Spleen (tissue), 11 donors: ENCODE results near the gene SETBP1. TPM values are rescaled to one million over a fixed set of nuclear protein-coding genes. Genes with fewer than 3 reads are reported as not detected.

Experiments used
- DNase-seq: peaks from one replicate; pipeline ENCODE4 v3.0.0-alpha.2; 2020
- H3K27ac ChIP-seq, 8 donors: fragments of 200-600 bp; sonication (generic) in 7 of 8; 1 replicate in 4 of 8; 2 replicates in 4 of 8; pipeline versions ENCODE4 v1.5.0 to v1.8.0; 2016 to 2021; ENCODE audit warnings: inconsistent platforms in 4 of 8, mild to moderate bottlenecking in 4 of 8, moderate library complexity in 1 of 8
- H3K27me3 ChIP-seq, 7 donors: fragments of 200-600 bp; sonication (generic) in 6 of 7; replicated peaks in 1 of 7; 1 replicate in 4 of 7; 2 replicates in 3 of 7; pipeline versions ENCODE4 v1.5.0 to v1.8.0; 2016 to 2021; ENCODE audit warnings: inconsistent platforms in 3 of 7, mild to moderate bottlenecking in 1 of 7
- H3K36me3 ChIP-seq, 6 donors: fragments of 200-600 bp; sonication (generic) in 5 of 6; 1 replicate in 4 of 6; 2 replicates in 2 of 6; pipeline versions ENCODE4 v1.5.0 to v1.8.0; 2016 to 2021; ENCODE audit warnings: inconsistent platforms in 2 of 6
- H3K4me1 ChIP-seq, 6 donors: fragments of 200-600 bp; sonication (generic) in 5 of 6; 1 replicate in 3 of 6; 2 replicates in 3 of 6; pipeline versions ENCODE4 v1.5.0 to v1.8.0; 2016 to 2021; ENCODE audit warnings: inconsistent platforms in 3 of 6
- H3K4me3 ChIP-seq, 8 donors: fragments of 200-600 bp; sonication (generic) in 7 of 8; 1 replicate in 4 of 8; 2 replicates in 4 of 8; pipeline versions ENCODE4 v1.5.0 to v1.8.0; 2016 to 2021; ENCODE audit warnings: inconsistent platforms in 4 of 8, mild to moderate bottlenecking in 4 of 8, moderate library complexity in 2 of 8
- H3K9me3 ChIP-seq, 8 donors: fragments of 200-600 bp; sonication (generic) in 7 of 8; 1 replicate in 4 of 8; 2 replicates in 4 of 8; pipeline versions ENCODE4 v1.5.0 to v1.8.0; 2016 to 2021; ENCODE audit warnings: inconsistent platforms in 4 of 8
- POLR2A ChIP-seq, 3 donors: fragments of 450-650 bp; IDR thresholded peaks; one replicate each; pipeline ENCODE4 v1.5.1; 2017; ENCODE audit warnings: antibody characterized with exemption in 3 of 3, mild to moderate bottlenecking in 1 of 3
- POLR2AphosphoS5 ChIP-seq, 3 donors: sonication (generic); formaldehyde crosslinking; IDR thresholded peaks; one replicate each; pipeline ENCODE4 v1.5.1; 2017; ENCODE audit warnings: antibody characterized with exemption in 3 of 3
- WGBS, 5 donors: extraction: QIAGEN DNeasy Blood & Tissue Kit in 3 of 5; methylation state at CpG; one replicate each; pipeline versions ENCODE4 v1.1.5 to v1.1.7; 2013 to 2018; 5-methylcytosine and 5-hydroxymethylcytosine counted together
- intact Hi-C: fragments of 100-400 bp; cut with DNase I; formaldehyde crosslinking; loops from one replicate; pipeline ENCODE4 v1.15.0; 2023; ENCODE audit warnings: low total_unique reads
- polyA plus RNA-seq, 3 donors: library from polyadenylated mRNA; stranded (reverse); fragments of 200-250 nt; gene quantifications; one replicate each; pipeline ENCODE4 v1.2.1, GENCODE V29; 2013
- total RNA-seq, 7 donors: library from RNA; depleted of rRNA in 3 of 7; stranded (reverse); fragments of >200 nt in 3 of 7; fragmentation: NEBNext Ultra II Directional in 4 of 7; extraction: Animal tissue kit (Norgen Biotek cat#: 25700) in 4 of 7; gene quantifications; one replicate each; pipeline versions ENCODE4 v1.1.0 to v1.2.1, GENCODE V29; 2016 to 2021
- TF ChIP-seq, protein P1 (sequence below), 11 experiments: fragments of 200-600 bp in 7 of 11; fragments of 450-650 bp in 4 of 11; sonication (generic) in 4 of 11; IDR thresholded peaks in 8 of 11; conservative IDR thresholded peaks in 3 of 11; 1 replicate in 7 of 11; 2 replicates in 4 of 11; pipeline versions ENCODE4 v1.4.0 to v1.8.0; 2016 to 2021; ENCODE audit warnings: antibody characterized with exemption in 11 of 11, inconsistent platforms in 4 of 11, mild to moderate bottlenecking in 1 of 11
- donor health status: healthy with polysubstance abuse.
- donor health status: DM: no; HTN: no; CAD: no; lungs with moderate emphysema.
- donor health status: DM: no; HTN: no; CAD: no.
- donor health status: Bipolar disorder and iron deficiency.
- donor health status: healthy.
- donor health status: DM: no; HTN: no; CAD: no.
- donor health status: DM: yes; HTN: yes; CAD: no.

SETBP1 gene
- total and polyA plus RNA-seq, 10 donors, result 2.0 to 50.7 (median 33.1) TPM

DNA sequence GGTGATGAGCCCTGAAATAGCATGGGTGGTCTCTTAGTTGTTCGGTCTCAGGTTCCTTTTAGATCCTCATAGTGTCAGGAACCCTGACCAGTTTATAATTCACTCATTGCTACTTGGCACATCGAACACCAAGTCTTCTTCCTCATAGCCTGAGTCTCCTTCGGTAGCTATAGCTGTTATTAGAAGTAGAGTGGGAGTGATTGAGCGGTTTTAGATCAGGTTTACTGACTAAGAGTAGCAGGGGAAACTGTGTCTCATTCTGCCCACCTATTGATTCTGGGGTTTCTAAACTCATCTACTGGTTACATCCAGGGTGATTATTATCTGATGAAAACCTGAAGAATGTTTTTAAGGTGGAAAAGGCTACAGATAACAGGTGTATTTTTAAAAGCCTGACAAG, 114.6 kb downstream of the SETBP1 start:
- Histone ChIP-seq H3K27ac (no peak overlapping the region), H3K4me1 (peaks cover 5 to 36% (median 19%) of the 10 kb centered on the region in 6 donors), H3K4me3 (no peak overlapping the region), H3K36me3 (no peaks in the 10 kb centered on the region), H3K27me3 (no peaks in the 10 kb centered on the region), H3K9me3 (no peaks in the 10 kb centered on the region)
- 80 to 89% (median 86%) methylated on average over 4 of the region's 4 CpGs for WGBS, 5 donors
- intact Hi-C loops, result no loop called here
- DNase-seq, result no peak
- TF ChIP-seq POLR2A (IDR thresholded peaks at IDR 0.05), result no peak
- TF ChIP-seq, protein P1, sequence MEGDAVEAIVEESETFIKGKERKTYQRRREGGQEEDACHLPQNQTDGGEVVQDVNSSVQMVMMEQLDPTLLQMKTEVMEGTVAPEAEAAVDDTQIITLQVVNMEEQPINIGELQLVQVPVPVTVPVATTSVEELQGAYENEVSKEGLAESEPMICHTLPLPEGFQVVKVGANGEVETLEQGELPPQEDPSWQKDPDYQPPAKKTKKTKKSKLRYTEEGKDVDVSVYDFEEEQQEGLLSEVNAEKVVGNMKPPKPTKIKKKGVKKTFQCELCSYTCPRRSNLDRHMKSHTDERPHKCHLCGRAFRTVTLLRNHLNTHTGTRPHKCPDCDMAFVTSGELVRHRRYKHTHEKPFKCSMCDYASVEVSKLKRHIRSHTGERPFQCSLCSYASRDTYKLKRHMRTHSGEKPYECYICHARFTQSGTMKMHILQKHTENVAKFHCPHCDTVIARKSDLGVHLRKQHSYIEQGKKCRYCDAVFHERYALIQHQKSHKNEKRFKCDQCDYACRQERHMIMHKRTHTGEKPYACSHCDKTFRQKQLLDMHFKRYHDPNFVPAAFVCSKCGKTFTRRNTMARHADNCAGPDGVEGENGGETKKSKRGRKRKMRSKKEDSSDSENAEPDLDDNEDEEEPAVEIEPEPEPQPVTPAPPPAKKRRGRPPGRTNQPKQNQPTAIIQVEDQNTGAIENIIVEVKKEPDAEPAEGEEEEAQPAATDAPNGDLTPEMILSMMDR (IDR thresholded peaks at IDR 0.05 in 8 of 11, conservative IDR thresholded peaks at IDR 0.05 in 3 of 11), result no peak
- no peak for TF ChIP-seq POLR2AphosphoS5 (IDR thresholded peaks at IDR 0.05)

DNA sequence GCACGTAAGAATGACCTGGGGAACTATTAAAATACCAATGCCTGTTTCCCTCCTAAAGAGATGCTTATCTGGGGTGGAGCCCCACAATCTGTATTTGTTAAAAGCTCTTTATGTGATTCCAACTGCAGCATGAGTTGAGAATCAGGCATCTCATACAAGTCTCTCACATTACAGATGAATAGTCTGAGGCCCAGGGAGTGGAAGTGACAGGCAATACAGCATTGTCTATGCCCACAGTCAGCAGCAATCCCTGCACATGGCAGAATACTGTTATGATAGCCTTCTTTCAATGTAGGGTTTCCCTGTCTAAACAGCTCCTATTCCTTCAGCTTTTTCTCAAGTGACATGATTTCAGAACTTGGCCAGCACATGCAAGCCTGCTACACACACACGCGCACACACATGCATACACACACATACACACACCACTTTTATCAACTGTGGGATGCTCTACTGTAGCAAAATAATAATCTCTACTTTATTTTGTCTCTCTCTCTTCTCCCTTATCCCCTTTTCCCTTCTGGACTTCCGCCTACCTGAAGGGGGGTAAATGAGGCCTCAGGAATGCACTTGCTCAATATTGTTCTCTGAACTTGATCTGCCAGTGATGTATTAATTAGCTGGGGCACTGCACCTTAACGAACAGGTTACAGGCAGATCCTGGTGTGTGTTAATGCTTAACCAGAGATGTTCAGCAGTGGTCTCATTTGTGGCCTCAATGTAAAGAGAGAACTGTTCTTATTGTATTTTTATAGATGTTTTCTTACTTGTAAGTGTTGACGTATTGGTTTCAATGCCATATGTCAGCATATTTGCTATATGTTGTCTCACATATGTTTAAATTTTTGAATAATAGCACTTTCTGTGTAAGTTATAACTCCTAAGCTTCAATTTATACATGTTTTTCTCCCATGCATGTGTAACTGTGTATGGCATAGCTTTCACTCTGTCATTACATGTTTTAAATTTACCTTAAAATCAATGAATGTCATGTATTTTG, 116.0 kb downstream of the SETBP1 start:
- TF ChIP-seq, protein P1 (IDR thresholded peaks at IDR 0.05 in 8 of 11, conservative IDR thresholded peaks at IDR 0.05 in 3 of 11), result no peak
- TF ChIP-seq POLR2A (IDR thresholded peaks at IDR 0.05) (no peak), POLR2AphosphoS5 (IDR thresholded peaks at IDR 0.05) (no peak)
- peaks cover 8 to 39% (median 22%) of the 10 kb centered on the region in 6 donors for H3K4me1 ChIP-seq
- peak overlapping the region in 2 of 8 donors; percentile 5 to 83 for H3K27ac ChIP-seq
- H3K36me3 ChIP-seq, result no peaks in the 10 kb centered on the region
- H3K4me3 ChIP-seq, result no peak overlapping the region
- intact Hi-C loops, result no loop called here
- DNase-seq, result no peak
- peaks cover 0 to 4% (median 0%) of the 10 kb centered on the region in 8 donors for H3K9me3 ChIP-seq
- no peaks in the 10 kb centered on the region for H3K27me3 ChIP-seq
- WGBS, 5 donors, result 91 to 97% (median 94%) methylated on average over 6 of the region's 6 CpGs

GRCh38 chr18:44798433-44799048, 117.9 kb downstream of the SETBP1 start:
- DNase-seq, result no peak
- 44 to 63% (median 52%) methylated on average over 3 of the region's 3 CpGs for WGBS, 5 donors
- no peaks in the 10 kb centered on the region for H3K36me3 ChIP-seq
- peak overlapping the region in 4 of 8 donors; percentile 38 to 83 (median 63) for H3K27ac ChIP-seq
- peaks cover 8 to 44% (median 18%) of the 10 kb centered on the region in 6 donors for H3K4me1 ChIP-seq
- H3K4me3 ChIP-seq, result no peak overlapping the region
- TF ChIP-seq, protein P1 (IDR thresholded peaks at IDR 0.05 in 8 of 11, conservative IDR thresholded peaks at IDR 0.05 in 3 of 11), result no peak
- TF ChIP-seq POLR2A (IDR thresholded peaks at IDR 0.05), result no peak
- no peak for TF ChIP-seq POLR2AphosphoS5 (IDR thresholded peaks at IDR 0.05)
- intact Hi-C loops, result no loop called here
- H3K27me3 ChIP-seq, result no peaks in the 10 kb centered on the region
- H3K9me3 ChIP-seq, result peaks cover 0 to 4% (median 0%) of the 10 kb centered on the region in 8 donors
